NCI-H146 treated with DMSO at 0.1 percent for 48 hours (cell line): ENCODE results near the gene MYO3A.
"Not testable (repeated sequence)": the region's sequence is repeated elsewhere in the genome, so short reads cannot be mapped to it uniquely, and the experiment has no call there.

Experiments
- DNase-seq: peaks from one replicate; lab custom pipeline; 2025; ENCODE audit not compliant: unreplicated experiment; lab: John Stamatoyannopoulos, UW

MYO3A gene

DNA sequence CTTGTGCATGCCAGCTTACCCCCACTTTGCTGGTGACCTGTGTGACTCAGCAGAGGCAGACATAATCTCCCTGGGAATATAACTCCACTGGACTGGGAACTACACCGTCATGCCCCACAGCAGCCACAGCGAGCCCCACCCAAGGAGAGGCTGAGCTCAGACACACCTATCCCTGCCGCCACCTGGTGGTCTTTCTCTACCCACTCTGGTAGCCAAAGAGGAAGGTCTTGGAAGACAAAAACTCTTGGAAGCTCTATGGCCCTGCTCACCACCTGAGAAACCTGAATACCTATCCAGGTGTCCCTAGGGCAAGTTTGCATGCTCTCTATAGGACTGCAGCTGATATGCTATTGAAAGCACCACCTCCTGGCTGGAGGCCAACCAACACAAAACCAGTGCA, 48.1 kb downstream of the MYO3A start:
- DNase-seq = no peak

DNA sequence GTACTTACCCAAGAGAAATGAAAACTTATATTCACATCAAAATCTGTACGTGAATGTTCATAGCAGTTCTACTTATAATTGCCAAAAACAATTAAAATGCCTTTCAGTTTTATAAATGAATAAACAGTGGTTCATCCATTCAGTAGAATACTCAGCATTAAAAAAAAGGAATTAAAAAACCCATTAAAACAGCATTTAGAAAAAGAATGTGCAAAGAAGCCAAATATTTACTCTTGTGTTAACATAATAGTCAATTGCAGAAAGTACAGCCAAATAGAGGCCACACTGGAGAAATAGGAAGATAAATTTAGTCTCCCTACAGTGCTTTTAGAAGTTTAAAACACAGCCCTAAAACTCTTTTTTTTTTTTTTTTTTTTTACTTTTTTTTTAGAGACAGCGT, 54.6 kb downstream of the MYO3A start:
- no peak for DNase-seq

DNA sequence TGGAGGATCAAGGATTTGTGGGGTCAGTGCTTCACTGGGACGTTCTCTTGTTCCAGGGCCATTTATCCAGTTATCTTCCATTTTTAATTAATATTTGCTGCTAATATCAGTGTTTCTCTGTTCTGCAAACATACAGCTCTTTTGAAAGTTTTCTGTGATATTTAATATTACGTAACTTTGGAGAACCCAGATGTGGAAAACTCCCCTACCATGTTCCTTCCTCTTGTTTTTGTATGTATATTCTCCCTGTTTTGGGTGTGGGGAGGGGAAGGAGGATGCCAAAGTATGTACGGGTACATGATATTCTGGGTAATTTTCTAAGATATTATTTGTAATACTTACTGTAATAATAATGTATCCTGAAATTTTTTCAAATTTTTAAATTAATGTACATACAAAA, 55.9 kb downstream of the MYO3A start:
- no peak for DNase-seq

DNA sequence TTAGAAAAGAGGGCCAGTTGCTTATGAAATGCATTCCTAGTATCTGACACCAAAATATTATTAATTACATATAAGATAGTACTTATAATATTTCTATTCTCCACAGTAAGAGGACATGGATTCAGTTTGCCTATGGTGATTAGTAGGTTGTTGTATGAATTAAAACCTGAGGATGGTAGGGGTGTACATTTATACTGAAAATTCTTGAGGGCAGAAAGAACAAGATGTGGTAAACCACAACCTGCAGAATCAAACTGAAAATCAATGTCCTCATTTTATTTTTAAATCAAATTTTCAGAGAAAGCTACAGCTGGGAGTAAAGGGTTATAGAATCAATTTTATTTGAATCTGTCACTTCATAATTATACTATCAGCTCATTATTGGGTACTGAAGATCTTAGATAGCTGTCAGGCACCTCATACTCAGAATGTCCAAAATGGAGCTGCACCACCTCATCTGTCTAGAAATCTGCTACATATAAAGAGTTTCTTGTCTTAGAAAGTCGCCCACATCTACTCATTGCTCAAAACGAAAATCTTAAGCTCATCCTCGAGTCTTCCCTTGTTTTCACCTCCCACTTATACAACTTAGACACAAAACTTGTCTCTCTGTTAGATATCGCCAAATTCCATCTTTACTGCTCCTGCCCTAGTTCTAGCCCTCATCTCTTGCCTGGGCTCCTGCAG, 65.4 kb downstream of the MYO3A start:
- DNase-seq = no peak

DNA sequence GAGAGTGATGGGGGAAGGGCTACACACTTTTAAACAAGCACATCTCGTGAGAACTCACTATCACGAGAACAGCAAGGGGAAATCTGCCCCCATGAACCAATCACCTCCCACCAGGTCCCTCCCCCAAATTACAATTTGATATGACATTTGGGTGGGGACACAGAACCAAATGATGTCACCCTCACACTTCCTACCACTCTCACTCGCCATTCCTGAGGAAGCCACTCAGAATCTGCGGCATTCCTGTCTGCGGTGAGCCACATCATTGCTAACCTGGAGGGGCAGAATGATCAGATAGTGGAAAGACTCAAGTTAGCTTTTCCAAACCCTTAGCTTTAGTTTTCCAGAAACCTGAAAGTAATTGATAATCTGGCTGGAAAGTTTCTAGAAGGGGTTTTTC, 66.9 kb downstream of the MYO3A start:
- no peak for DNase-seq

DNA sequence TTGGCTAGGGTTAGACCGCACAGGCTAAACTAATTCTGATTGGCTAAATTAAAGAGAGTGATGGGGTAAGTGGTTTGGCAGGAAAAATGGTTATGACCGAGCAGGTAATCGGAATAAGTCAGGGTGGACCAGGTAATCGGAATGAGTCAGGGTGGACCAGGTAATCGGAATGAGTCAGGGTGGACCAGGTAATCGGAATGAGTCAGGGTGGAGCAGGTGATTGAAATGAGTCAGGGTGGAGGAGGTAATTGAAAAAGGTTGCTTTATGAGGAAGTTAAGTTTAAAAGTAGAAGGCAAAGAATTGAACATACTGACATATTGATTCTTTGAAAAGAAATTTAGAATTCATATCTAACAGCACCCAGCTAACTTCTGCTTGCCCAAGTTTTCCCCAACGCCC, 68.4 kb downstream of the MYO3A start:
- DNase-seq = not testable (repeated sequence)

DNA sequence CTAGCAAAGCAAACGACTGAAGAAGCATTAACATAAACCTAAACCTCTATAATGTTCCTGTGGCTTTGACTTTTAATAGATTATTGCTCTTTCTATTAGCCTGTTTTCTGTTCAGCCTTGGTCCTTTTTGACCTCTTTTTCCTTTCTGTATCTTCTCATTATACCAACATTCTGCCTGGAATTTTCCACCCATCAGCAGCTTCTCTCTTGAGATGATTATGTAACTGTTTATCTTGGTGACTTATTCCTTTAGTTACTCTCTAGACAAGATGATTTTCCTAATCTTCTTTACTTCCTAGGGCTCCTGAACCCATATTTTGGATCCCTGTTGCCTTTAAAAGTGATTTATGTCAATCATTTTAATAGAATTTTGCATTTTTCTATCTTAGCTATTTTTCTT, 81.1 kb downstream of the MYO3A start:
- DNase-seq = no peak

DNA sequence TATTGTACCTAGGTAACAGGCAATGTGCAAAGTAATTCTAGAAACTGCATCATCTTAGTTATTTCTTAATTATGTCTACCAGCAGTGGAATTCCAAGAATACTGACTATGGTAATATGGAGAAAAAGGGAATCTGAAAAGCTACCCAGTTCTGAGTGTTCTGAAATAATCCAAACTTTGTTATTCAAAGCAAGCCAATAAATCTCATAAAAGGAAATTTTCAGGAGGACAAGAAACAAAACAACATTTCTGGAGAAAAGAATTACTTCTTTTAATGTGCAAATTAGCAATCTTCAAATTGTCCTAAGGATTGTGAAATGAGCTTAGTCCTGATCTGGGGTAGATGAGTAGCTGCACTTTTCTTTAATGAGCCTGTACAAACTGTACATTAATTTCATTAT, 88.8 kb downstream of the MYO3A start:
- no peak for DNase-seq

DNA sequence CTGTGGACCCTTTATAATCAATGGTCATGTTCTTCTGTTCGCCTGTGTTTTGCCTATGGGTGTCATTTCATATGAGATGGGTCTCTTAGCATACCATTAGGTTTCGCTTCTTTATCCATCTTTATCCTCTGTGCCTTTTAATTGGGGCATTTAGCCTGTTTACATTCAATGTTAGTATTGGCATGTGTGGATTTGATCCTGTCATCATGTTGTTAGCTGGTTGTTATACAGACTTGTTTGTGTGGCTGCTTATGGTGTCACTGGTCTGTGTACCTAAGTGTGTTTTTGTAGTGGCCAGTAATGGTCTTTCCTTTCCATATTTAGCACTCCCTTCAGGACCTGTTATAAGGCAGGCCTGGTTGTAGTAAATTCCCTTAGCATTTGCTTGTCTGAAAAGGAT, 90.3 kb downstream of the MYO3A start:
- DNase-seq = no peak

DNA sequence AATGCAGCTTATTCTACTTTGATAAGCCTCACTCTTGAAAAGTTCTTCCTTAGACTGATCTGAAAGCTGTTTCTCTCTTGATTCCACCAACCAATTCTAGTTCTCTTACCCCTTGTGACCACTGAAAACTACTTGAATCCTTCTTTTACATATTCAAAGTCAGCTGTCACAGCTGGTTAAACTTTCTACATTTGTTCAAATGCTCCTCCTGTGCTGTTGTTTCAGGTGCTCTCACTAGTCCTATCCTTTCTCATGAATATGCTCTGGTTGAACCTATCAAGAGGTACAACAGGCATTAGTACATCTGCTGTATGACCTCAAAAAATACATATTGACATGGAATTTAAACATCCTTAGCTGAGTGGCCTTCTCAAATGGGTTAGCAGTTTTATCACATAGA, 91.5 kb downstream of the MYO3A start:
- peak; percentile 40 for DNase-seq

DNA sequence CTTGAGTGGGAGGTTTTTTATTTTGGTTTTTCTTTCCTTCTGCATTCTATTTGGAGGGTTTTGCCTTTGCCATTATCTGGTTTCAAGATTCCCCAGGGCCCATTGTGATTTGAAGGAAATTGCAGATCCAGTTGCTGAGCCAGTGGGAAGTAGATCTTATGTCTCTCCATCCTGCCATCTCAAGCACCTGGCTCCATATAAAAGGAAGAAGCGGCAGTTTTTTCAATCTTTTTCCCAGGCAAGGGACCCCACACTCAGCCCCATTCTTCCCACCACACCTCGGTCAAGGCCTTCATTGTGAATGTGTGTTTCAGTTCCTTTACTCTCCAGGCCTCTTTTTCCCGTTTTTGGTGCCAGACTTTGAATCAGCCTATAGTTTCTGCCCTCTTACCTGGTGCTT, 95.8 kb downstream of the MYO3A start:
- no peak for DNase-seq

DNA sequence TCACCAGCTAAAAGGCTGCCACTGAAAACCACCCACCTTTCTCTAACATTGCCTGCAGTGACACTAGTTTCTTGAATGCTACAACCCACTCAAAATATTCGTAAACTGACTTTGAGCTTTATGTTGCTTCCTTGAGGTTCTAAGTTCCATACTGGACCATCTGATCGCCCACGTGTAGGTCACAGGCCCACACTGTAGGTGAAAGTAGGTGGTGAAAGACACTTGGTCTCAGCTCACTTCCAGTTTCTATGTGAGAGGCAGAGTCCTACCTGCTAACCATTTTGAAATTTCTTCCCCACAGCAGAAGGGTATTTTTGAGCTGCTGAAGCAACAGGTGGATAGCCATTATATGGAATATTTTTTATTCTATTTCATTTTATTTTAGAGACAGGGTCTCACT, 97.3 kb downstream of the MYO3A start:
- no peak for DNase-seq

DNA sequence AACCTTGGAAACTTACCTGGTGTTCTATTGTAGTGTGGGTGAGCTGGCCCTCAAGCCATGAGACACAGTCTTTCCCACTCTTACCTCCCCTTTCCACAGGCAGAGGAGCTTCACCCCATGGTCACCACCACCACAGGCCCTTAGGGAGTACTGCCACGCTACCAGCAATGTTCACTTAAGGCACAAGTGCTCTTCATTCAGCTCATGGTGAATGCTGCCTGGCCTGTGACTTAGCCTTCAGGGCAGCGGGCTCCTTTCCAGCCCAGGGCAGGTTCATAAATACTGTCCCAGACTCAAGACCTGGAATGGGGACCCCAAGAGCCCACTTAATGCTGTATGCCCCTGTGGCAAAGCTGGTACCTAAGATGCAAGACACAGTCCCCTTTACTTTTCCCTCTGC, 109.4 kb downstream of the MYO3A start:
- no peak for DNase-seq

DNA sequence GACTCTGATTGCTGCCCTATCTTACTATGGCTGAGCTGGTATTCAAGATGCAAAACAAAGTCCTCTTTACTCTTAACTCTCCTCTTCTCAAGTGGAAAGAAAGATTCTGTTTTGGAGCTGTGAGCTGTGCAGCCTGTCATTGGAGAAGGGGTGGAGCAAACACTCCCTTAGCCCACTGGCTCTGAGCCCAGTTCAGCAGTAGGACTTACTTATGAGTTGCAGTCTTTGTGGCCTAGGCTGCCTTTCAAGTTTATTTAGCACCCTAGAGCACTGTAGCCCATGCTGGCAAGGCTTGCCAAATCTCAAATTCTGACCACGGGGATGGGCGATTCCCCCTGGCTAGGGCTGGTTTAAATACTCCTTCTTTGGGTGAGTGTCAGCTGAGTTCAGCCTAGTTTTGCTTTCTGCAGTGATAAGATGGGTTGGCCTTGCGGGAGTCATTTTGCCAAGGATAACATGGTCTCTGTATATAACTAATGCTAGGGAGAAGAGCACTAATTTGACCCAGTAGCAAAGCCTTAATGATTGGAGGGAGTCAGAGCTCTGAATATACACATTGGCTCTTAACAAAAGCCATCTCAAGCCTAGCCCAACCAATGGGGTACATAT, 110.2 kb downstream of the MYO3A start:
- no peak for DNase-seq

DNA sequence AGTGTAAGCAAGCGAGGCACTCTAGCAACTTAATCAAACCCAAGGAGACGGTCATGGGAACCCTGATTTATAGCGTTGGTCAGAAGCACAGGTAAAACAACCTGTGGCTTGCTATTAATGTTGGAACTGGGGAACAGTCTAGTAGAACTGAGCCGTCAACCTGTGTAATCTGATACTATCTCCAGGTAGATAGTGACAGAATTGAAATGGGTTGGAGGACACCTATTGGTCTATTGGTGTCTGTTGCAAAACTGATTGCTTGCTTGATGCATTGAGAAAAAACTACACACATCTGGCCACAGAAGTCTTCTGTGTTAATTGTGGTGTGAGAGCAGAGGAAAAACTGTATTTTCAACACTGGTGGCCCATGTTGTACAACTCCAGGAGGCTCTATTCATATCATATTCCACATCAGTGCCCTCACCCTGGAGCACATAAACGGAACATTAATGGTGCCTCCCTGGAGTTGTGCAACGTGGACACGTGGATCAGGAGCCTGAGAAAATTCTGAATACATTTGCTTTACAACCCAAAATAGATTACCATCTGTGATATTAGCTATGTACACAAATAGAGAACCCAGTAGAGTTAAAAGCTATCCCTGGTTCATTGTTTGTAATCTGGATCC, 112.2 kb downstream of the MYO3A start:
- peak; percentile 55 for DNase-seq

DNA sequence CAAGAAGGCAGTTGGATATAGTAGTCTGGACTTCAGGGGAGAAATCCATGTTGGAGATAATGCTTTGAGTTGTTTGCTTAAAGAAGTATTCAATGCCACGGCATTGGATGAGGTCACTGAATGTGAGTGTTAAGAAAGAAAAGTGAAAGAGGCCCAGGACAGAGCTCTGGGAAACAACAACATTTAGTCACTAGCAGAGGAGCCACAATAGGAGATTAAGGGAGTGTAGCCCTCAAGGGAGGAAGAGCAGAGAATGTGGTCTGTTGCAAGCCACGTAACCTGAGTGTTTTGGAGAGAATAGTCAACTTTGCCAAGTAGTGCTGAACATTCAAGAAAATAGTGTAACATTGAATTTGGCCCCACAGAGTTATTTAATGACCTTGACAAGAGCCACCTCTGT, 114.7 kb downstream of the MYO3A start:
- DNase-seq = no peak

DNA sequence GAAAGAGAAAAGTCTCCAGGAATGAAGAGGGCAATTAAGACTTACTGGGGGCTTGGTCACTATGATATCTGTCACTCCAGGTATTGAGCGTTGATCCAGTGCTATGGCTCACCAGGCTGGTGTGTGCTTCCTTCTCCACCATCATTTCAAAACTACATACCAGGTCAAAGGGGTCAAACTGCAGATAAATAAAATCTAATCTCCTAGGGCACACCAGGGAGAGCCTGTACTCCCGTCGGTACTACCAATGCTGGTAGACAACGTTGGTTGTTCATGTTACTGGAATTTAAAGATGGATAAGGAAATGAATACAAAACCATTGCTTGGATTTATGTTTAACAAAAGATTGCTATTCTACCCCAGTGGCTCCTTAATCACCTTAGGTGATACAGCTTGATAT, 118.3 kb downstream of the MYO3A start:
- no peak for DNase-seq

DNA sequence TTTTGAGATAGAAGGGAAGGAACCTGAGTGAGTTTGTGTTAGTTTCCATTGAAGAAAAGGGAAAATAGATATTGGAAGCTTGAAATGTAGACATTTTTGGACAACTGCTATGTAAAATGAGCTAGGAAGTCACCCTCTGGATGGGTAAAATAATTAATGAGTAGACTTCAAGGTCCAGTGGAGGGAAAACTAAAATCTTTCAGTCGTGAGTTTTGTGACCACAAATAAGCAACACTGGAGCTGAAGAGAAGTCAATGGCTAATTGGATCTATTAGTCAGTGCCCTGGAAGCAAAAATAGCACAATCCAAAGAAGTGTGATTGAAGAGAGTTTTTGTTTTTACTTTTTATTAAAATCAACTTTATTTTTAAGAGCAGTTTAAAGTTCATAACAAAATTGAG, 123.4 kb downstream of the MYO3A start:
- DNase-seq = no peak

DNA sequence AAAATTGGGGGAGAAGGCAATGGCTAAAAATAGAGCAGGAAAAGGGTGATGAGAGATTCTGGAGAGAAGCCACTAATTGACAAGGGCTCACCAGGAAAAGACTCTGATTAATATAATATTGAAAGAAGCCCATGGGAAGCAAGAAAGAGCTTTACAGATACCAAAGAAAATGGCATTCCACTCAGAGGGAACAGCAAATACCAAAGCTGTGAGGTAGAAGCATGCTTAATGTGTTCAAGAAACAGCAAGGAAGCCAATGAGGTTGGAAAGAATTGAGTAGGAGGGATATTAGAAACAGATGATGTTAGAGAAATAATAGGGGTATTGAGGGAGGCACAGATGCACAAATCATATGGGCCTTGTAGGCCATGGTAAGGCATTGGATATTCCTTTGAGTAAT, 130.1 kb downstream of the MYO3A start:
- DNase-seq = no peak

DNA sequence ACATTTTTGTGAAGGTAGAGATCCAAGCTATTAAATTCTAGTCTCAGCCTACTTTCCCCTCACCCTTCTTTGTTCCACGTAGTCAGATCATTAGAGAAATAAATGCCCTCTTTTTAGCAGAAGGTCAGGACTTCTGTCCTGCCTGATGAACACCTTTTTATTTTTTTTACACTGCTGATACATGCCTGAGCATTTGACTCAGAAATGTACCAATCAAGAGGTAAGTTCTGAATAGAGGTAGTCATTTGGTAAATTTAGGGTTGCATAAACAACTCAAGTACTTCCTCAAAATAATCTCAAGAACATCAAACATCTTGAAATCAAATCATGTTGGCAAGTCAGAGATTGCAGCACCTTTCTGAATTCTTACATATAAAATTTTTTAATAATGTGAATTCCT, 133.7 kb downstream of the MYO3A start:
- no peak for DNase-seq

DNA sequence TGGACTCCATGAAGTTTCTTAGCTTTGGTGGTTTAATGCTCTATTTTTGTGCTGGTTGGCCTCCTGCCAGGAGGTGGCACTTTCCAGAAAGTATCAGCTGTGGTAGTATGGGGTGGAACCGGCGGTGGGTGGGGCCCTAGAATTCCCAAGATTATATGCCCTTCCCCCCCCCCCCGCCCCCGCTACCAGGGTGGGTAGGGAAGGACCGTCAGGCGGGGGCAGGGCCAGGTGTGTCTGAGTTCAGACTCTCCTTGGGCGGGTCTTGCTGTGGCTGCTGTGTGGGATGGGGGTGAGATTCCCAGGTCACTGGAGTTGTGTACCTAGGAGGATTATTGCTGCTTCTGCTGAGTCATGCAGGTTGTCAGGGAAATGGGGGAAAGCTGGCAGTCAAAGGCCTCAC, 146.9 kb downstream of the MYO3A start:
- DNase-seq = not testable (repeated sequence)

DNA sequence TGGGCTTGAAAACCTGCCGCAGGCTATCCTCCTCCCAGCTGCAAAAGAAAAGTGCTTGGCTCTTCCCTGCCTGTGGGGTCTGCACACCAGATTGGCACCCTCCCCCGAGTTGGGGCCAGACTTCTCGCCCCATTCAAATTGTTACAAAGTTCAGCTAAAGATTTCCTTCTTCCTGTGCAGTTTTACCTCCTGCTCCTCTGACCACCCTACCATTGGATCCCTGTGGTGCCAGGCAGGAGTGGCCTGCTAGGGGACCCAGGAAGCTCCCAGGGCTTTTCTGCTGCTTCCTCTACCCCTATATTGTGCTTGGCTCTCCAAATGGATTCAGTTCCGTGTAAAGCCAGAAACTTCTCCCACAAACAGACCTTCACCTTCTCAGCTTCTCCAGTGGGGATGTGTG, 147.4 kb downstream of the MYO3A start:
- DNase-seq = no peak

DNA sequence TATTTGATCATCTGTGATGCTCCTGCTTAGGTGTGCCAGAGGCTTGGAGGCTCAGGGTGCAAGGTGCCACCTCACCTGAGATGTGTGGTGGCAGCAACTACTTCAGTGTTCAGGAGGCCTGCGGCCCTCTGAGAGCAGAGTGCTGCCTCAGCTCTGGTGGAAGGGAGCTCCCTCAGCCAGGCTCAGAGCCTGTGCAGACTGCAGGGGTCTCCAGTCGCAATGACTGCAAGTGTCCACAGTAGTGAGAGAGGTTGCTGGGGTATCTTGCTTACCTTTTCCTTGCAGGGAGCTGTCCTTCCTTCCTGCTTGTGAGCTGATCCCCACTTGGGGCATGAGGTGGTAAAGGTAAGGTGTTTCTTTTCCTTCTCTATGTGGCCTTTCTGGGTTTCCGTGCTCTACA, 151.5 kb downstream of the MYO3A start:
- no peak for DNase-seq
